ACHN (cell line): ENCODE data around the gene GLT6D1.
"Not testable (repeated sequence)": the region's sequence is repeated elsewhere in the genome, so short reads cannot be mapped to it uniquely, and the experiment has no call there.

ENCODE experiments used
- DNase-seq: peaks from one replicate; pipeline ENCODE4 v3.0.0-alpha.2; 2015
- in situ Hi-C: cut with HindIII; loops from 2 replicates; pipeline ENCODE4 v1.10.0; 2017; ENCODE audit warnings: low sequenced_read_pairs, low pct_ligation_motif_present, low pct_unique_long_range_greater_than_20kb

The GLT6D1 gene

DNA sequence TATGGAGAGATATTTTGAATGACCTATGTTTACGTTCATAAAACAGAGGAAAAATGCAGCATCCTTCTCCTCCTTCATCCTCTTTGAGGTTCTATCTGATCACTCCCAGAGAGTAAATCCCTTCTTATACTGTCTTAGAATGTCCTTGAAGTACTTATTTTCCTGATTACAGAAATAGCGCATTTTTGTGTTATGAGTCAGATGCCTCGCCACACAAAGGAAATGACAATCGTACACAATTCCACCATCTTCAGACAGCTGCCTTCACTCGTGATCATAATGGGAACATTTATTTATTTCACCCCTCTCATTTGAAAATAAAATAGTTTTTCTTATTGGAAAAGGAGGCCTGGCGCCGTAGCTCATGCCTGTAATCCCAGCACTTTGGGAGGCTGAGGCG is 2.4 kb upstream of the GLT6D1 start:
- in situ Hi-C loops: no loop called here
- DNase-seq: no peak

DNA sequence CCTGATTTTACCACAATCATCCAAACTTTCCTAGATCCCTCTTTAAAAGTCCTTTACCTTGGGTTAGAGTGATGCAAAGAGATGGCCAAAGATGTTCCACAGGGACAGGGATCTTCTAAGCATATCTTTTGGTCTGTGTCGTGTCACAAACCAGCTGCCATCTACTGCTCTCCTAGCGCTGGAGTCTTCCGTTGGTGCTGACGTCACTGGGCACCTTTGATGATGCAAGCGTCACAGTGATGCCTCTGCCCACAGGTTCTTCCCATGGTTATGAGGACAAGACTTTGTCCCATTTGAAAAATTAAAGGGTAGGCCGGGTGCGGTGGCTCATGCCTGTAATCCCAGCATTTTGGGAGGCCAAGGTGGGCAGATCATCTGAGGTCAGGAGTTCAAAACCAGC is 1.7 kb upstream of the GLT6D1 start:
- in situ Hi-C loops: no loop called here
- no peak for DNase-seq

DNA sequence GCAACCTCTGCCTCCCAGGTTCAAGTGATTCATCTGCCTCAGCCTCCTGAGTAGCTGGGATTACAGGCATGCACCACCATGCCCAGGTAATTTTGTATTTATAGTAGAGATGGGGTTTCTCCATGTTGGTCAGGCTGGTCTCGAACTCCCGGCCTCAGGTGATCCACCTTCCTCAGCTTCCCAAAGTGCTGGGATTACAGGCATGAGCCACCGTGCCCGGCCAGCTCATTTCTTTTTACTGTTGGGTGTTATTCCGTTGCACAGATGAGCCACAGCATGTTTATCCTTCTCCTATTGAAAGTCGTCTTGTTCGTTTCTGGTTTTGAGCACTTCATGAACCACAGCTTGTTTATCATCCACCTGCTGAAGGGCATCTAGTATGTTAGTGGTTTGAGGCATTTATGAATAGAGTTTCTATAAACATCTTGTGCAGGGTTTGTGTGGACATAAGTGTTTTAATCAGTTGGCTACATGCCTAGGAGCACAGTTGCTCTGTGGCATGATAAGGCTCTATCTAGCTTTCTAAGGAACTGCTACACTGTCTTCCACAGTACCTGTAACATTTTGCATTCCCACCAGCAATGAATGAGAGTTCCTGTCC is 2.3 kb downstream of the GLT6D1 start:
- DNase-seq, in situ Hi-C loops: not testable (repeated sequence)

DNA sequence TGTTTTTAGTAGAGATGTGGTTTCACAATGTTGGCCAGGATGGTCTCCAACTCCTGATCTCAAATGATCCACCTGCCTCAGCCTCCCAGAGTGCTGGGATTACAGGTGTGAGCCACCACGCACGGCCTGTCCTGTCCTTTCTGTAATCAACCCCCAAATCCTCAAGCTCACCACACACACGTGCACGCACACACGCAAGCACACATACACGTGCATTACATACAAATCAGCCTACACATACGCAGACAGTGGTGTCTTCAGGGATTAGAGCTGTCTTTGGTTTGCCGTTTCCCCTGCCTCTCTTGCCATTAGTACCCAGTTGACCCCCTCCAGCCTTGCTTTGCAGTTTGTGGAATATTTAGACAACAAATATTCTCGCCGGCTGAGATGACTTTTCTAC is 6.5 kb downstream of the GLT6D1 start:
- DNase-seq: no peak
- in situ Hi-C loops: no loop called here

DNA sequence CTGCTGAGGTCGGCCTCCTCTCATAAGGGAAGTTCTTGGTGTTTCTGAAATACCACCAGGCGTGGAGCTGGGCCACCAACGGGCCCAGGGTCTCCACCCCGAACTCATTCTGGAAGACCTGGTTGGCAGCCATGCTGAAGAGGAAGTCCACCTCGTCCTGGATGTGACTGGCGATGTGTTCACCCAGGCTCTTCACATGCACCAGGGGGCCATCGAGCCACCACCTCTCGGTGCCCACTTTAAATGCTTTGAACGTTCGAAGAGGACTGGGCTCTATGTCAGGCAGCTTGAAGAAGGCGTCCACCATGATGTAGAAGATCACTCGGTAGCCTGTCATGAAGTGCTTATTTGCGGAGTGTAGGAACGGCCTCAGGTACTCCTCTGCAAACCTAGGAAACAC is 15.1 kb downstream of the GLT6D1 start:
- in situ Hi-C loops: no loop called here
- DNase-seq: no peak

DNA sequence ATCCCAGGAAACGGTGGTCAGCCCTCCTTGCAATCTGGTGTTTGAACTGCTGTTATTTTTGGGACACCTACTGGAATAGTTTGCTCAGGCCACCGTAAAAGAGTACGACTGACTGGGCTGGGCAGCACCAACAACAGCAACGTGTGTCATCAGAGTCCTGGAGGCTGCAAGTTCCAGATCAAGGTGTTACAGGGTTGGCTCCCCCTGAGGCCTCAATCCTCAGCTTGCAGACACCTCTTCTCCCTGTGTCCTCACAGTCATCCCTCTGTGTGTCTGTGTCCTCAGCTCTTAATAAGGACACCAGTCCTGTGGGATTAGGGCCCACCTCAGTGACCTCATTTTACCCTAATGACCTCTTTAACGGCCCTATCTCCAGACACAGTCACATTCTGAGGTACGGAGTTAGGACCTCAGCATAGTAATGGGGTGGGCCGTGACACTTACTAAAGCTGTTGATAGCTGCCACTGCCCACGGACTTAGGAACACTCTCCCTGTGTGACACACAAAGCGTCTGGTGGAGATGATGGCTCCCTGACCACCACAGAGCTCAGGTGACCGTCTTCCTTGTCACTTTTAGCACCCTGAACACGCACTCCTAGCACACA is 16.8 kb downstream of the GLT6D1 start:
- no peak for DNase-seq
- in situ Hi-C loops: no loop called here

DNA sequence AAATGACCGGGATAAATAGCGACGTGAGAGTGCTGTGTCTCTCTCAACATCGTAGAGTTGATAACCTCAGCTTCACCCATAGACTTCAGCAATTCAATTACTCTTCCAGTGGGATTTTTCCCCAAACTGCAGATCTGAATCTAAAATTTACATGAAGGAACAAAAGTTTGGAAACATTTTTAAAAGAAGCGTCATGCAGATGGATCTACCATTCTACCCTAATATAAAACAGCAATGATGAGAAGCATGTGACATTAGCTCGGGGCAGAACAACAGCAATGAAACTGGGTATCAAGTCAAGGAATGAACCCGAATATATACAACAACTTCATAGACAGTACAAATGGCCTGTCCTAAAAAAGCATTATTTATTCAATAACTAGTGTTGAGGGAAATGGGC is 18.8 kb downstream of the GLT6D1 start:
- in situ Hi-C loops: no loop called here
- DNase-seq: no peak

DNA sequence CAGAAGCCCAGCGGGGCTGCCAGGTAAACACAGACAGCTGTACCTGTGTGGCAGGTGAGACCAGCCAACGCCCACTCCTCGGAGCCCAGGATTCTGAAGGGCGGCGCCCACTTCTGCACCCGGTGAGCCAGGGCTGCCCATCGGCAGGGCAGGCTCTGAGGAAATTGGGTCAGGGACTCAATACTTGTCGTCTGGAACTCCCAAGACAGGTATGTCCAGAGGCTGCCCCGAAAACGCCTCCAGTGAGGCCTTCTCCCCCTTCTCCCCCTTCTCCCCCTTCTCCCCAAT is 19.8 kb downstream of the GLT6D1 start:
- no peak for DNase-seq
- in situ Hi-C loops: no loop called here

DNA sequence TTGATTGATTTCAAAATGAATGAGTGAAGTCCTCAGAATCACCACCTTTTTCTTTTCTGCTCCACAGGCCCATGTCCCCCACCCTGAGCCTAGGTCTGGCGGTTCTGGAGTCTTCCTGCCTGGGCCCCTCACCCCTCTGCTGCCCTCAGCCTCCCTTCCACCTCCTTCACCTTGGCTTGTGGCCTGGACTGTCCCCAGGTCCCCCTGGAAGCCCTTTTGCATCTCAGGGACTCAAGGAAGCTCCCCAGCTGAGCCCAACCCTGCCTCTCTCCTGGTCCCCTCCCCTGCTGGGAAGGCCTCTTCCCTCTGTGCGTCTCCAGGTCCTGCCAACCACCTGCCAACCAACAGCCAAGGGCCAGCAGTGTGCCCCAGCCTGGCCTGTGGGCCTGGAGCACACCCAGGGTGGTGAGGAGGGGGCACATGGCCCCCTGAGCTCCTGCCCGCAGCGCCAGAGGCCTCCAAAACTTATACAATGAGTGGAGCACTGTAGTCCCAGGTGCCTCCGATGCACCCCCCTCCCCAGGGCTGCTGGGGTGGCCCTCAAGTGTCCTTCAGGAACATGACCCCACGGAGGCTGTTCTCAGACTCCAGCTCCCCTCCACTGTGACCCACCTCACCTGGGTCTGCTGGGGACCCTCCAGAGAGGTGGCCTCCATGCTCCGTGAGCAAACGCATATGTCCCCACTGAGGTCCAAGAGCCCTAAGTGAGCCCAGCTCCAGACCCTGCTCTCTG is 20.3 kb downstream of the GLT6D1 start:
- DNase-seq: no peak
- in situ Hi-C loops: no loop called here

DNA sequence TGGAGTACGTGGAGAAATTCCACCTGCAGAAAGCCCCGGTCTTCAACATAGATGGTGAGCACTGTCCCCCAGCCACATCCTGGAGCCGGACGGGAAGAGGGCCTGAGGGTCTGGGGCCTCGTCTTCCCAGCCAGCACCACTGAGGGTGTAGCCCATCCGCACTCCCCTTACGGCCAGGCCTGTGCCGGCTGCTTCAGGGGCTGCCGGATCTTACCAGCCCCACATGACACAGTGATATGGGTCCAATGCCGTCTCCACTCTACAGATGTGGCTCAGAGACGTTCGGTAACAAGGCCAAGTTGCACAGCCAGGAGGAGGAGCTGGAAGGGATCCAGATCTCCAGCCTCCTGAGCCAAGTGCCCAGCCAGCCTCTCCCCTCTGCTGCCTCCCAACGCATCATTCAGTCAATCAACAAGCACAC is 21.3 kb downstream of the GLT6D1 start:
- no peak for DNase-seq
- in situ Hi-C loops: no loop called here

DNA sequence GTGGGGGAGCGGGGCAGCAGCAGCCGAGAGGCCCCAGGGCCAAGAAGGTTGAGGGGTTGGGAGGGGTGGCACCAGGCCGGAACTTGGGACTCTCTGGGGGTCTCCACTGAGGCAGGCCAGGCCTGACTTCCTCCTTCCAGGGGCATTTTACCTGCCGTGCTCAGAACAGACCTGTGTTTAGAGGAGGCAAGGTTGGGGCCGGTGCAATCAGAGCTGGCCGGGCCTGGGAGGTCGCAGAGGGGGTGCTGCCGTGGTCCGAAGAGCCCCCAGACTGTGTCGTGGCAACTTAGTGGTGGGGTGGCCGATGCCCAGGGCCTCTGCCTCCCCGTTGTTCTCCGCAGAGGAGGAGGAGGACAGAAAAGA is 21.8 kb downstream of the GLT6D1 start:
- in situ Hi-C loops: no loop called here
- DNase-seq: no peak

DNA sequence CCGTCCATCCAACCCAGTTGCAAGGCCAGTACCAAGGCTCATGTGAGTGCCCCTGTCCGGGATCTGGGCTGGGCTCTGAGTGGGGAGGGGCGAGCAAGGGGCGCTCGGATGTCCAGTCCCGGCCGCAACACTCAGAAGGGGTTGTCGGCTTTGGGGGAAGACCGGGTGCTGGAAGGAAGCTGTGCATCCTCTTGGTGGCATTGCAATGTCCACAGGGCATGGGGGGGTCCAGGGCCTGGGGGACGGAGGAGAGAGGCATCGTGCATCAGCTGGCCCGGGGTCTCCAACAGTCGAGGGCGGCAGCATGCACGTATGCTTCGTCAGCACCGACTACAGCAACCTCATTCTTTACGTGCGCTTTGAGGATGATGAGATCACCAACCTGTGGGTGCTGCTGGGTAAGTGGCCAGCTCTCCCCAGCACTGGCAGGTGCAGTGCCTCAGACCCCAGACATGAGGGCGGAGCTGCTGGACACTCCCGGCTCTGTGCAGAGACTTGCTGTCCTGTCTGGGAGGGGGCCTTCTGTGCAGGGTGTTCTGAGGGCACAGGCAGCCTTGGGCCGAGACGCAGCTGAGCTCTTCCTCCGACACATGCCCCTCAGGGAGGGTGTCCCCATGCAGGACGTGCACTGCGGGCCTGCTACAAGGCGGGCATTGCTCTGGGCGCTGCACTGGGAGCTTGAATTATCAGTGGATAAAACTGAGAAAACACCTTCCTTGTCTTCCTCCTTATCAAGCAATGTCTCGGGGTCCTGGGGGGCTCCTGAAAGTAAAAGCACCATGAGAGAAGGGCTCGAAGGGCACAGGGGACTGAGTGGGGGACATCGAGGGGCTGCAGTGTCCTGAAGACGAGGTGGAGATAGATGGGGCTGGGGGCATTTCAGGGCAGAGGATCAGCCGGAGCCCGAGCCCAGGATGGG is 22.5 kb downstream of the GLT6D1 start:
- DNase-seq: no peak
- in situ Hi-C loops: no loop called here

DNA sequence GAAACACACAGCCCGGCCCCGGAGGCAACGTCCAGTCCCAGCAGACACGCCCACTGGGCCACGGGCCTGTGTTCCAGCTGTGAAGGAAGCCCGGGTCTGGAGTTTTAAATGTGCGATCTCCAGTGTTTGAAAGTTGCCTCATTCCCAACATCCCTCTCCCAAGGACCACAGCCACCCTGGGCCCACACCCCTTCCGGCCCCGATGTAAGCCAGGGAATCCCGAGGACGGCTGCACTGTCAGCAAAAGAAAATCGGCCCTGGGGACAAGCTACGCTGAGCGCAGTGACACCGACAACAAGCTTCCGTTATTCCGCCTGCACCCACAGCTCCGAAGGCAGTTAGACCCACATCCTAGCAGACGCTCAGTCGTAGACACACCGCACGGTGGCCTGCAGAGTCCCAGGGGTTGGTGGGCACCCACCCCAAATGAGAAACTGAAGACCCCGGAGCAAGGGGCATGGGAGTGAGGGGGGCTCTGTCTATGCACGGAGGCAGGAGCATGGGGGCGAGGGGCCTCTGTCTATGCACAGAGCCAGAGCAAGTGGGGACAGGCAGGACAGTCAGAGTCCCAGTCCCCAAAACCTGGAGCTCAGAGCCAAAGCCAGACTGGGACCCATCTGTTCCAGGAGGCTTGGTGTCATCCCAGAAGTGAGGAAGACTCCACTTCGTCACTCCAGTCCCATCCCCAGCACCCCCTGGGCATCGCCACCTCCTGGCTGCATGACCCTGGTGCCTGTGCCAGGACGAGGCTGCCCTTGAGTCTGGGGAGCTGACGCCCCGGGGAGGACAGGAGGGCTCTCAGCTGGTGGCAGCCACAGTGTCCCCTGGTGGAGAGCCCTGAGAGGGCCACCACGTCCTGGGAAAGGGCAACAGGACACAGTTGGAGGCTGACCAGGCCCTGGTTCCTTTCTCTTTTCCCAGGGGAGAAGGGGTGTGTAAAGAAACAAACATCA is 23.4 kb downstream of the GLT6D1 start:
- DNase-seq: no peak
- in situ Hi-C loops: no loop called here

DNA sequence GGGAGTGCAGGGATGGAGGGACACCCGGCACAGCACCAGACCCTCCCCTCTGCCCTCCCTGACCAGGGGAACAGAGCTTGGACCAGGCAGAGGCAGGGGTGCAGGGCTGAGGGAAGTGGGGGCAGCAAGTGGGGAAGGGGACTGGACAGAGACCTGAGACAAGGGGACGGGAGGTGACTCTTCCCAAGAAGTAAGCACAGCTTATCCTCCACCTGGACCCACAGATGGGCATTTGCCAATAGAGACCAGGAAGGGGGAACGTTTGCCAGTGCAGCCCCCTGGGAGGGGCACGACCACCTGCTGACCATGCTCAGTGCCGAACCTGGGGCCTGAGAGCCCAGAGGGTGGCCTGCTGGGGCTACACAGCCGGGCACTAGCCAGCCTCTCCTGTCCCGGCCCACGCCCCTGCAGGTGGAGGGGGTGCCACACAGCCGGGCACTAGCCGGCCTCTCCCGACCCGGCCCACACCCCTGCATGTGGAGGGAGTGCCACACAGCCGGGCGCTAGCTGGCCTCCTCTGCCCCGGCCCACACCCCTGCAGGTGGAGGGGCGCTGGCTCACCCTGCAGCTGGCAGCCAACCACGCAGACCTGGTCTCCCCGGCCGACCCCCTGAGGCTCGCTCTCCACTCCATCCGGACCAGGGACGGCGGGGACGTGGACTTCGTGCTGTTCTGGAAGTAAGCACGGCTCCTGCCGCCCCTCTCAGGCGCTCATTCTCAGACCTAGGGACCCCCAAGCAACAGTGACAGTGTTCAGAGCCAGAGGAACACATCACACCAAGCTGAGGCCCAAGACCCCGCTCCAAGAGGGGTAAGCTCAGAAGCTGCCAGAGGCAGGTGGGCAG is 24.3 kb downstream of the GLT6D1 start:
- in situ Hi-C loops: no loop called here
- no peak for DNase-seq

DNA sequence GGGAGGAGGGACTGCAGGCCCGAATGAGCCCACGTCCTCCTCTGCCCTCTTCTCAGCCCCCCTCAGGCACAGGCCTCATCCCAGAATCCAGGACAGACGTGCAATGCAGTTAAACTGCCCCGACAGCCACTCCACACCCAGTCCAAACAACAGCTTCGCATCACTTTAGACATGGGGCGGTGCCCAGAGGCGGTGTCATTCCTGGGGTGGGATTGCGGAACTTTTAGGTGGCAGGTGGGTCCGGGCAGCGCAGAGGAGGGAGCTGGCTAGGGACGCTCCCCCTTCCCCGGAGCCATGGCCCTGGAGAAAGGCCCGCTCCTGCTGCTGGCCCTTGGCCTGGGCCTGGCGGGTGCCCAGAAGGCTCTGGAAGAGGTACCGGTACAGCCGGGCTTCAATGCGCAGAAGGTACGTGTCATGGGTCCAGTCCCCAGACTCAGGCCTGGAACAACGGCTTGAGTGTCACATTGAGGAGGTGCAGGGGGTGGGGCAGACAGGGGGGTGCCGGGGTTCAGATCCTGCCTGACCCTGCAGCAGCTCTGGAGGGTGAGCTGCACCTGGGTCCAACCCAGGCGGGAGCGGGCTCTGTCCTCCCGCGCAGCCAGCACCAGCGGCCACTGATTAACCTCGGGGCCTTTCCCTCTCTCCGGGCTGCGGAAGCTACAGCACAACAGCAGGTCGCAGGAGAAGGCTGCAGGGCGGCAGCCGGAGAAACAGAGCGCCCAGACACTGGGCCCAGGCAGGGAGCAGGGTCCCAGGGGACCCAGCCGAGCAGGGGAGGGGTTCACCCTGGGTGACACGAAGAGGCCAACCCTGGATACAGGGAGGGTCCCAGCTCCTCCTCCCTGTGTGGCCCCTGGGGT is 25.2 kb downstream of the GLT6D1 start:
- DNase-seq: no peak
- in situ Hi-C loops: no loop called here

DNA sequence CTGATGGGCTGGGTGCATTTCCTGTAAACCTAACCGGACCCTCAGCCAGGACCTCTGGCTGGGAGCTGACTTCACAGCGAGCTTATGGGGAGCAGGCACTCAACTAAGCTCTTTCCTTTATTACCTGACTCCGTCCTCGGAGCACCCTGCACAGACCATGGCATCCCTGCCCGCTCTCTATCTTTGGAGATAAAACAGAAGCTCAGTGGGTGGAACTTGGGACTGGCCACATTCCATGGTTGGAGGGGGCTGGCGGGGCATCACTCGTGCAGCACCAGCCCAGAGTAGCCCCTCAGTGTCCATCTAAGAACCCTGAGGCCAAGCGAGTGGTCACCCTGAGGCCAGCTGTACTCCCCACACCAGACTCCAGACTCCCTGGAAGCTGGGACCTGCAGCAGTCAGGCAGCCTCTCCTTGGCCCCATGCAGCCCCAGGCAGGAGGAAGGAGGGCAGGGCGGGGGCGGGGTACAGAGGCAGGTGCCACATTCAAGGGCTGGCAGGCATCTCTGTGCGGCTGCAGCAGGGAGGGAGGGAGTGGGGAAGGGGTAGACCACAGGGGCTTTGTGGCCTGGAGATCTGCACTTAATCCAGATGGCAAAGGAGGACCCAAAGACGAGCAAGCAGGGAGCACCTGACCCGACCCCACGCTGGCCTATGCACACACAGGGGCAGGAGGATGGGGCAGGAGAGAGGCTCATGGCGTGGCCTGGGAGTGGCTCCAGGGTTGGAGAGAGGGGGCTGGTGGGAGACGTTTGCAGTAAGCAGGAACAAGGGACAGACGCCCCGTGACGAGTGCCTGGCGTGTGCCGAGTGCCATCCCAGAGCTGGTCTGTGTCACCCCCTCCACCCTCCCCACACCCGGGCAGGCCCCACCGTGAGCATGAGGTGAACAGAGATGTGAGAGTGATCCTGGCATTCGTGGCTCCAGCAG is 26.1 kb downstream of the GLT6D1 start:
- in situ Hi-C loops: no loop called here
- no peak for DNase-seq
